Measurements from ENCODE around the gene VAV1.

- TF ChIP-seq CTCF (IDR thresholded peaks at IDR 0.05) (no peak), ATF3 (CRISPR knock-in tag; conservative IDR thresholded peaks at IDR 0.05) (no peak), ZNF416 (CRISPR knock-in tag; IDR thresholded peaks at IDR 0.05) (no peak), MXD4 (CRISPR knock-in tag; IDR thresholded peaks at IDR 0.05; ENCODE audit: borderline replicate concordance) (no peak), SMAD3 (CRISPR knock-in tag; IDR thresholded peaks at IDR 0.05; ENCODE audit: borderline replicate concordance) (no peak), E2F1 (CRISPR knock-in tag; IDR thresholded peaks at IDR 0.05) (no peak), ZNF425 (CRISPR knock-in tag; conservative IDR thresholded peaks at IDR 0.05) (no peak), FOXJ3 (CRISPR knock-in tag; IDR thresholded peaks at IDR 0.05; ENCODE audit: borderline replicate concordance) (no peak), JUN (CRISPR knock-in tag; IDR thresholded peaks at IDR 0.05) (no peak), FOXK1 (CRISPR knock-in tag; IDR thresholded peaks at IDR 0.05) (no peak), USF2 (CRISPR knock-in tag; IDR thresholded peaks at IDR 0.05) (no peak), CBFB (CRISPR knock-in tag; IDR thresholded peaks at IDR 0.05; ENCODE audit: low read depth) (no peak), KAT7 (CRISPR knock-in tag; IDR thresholded peaks at IDR 0.05; ENCODE audit: borderline replicate concordance) (no peak)
Observed at GRCh38 chr19:6847828-6848200, 75.3 kb downstream of the VAV1 start.
